GM12864 (cell line): ENCODE results near the gene LLGL2.
"Not testable (repeated sequence)": the region's sequence is repeated elsewhere in the genome, so short reads cannot be mapped to it uniquely, and the experiment has no call there.

Experiments used
- DNase-seq: peaks from one replicate; pipeline ENCODE4 v3.0.0-alpha.2; 2011; ENCODE audit warnings: low read depth
- H3K4me3 ChIP-seq: 2 replicates; pipeline ENCODE4 v1.5.1; 2011; ENCODE audit warnings: mild to moderate bottlenecking, low read depth, low read length, control low read depth
- TF ChIP-seq, protein P1 (sequence below): IDR thresholded peaks from 2 replicates; pipeline ENCODE4 v1.5.1; 2011; ENCODE audit warnings: low read depth, mild to moderate bottlenecking, moderate library complexity, low read length, control low read depth, inconsistent platforms; ENCODE audit errors: missing control alignments

LLGL2 gene

DNA sequence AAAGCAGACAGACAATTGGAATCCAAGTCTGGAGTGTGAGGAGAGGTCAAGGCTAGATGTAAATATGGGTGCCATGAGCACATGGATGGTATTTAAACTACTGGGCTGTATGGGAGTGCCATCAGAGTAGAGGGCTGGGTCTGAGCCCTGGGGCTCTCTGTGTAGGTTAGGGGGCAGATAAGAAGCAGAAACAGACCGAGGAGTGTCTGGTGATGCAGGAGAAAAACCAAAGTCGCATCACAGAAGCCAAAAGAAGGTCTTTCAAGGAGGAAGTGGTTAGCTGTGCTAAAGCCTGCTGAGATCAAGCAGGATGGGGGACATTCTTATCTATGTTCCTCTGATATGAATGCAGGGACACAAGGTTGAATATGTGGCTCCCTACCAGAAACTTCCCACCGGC is 7.3 kb upstream of the LLGL2 start:
- peak; percentile 44 for DNase-seq
- no peak overlapping the region for H3K4me3 ChIP-seq
- TF ChIP-seq, protein P1, sequence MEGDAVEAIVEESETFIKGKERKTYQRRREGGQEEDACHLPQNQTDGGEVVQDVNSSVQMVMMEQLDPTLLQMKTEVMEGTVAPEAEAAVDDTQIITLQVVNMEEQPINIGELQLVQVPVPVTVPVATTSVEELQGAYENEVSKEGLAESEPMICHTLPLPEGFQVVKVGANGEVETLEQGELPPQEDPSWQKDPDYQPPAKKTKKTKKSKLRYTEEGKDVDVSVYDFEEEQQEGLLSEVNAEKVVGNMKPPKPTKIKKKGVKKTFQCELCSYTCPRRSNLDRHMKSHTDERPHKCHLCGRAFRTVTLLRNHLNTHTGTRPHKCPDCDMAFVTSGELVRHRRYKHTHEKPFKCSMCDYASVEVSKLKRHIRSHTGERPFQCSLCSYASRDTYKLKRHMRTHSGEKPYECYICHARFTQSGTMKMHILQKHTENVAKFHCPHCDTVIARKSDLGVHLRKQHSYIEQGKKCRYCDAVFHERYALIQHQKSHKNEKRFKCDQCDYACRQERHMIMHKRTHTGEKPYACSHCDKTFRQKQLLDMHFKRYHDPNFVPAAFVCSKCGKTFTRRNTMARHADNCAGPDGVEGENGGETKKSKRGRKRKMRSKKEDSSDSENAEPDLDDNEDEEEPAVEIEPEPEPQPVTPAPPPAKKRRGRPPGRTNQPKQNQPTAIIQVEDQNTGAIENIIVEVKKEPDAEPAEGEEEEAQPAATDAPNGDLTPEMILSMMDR, result no peak

DNA sequence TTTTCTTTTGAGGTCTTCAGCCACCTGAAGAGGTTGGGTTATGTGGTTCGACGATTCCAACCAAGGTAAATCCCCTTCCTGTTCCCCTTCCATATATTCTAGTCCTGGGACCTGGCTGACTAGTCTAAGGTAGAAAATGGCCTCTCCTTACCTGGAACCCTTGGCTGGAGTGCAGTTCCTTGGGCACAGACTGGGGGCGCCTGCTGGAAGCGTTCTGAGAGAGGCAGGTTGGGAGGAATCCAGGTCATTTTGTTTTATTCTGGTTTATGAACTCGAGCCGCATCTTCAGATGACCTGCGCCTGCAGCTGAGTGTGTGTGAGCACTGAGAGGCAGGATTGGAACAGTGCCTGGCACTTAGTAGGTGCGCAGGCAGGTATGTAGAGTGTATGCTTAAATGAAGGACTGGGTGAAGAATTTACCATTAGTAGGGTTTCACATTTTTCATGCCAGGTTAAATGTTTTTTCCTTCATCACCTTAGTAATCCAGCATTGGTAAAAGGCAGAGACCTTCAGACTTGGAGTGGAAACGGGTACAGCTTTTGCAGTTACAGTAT is 6.4 kb upstream of the LLGL2 start:
- H3K4me3 ChIP-seq, result no peak overlapping the region
- DNase-seq, result no peak

DNA sequence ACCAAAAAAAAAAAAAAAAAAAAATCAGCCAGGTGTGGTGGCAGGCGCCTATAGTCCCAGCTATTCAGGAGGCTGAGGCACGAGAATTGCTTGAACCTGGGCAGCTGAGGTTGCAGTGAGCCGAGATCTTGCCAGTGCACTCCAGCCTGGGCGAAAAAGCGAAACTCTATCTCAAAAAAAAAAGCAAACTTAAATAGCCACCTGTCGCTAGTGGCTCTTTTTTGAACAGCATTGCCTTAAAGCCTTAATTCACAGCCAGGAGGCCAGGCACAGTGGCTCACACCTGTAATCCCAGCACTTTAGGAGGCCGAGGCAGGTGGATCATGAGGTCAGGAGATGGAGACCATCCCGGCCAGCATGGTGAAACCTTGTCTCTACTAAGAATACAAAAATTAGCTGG is 5.1 kb upstream of the LLGL2 start:
- H3K4me3 ChIP-seq, DNase-seq: not testable (repeated sequence)

More for the DNA sequence above, 6.4 kb upstream of the LLGL2 start:
- TF ChIP-seq, protein P1, result no peak

DNA sequence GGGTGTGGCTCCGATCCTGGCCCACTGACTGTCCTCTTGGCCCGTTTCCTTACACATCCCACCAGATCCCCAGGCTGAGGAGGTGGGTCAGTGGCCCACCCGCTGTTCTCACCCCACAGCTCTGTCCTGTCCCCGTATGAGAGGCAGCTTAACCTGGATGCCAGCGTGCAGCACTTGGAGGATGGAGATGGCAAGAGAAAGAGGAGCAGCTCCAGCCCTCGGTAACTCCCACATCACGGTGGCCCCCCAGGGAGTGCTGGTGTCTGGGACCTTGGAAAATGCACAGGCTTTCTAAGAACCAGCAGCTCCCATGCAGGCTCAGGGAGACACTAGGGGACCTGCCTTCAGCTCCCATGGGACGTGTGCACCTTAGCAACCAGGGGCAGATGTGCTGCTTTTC is 4.2 kb upstream of the LLGL2 start:
- DNase-seq, result no peak
- TF ChIP-seq, protein P1, result no peak
- no peak overlapping the region for H3K4me3 ChIP-seq

DNA sequence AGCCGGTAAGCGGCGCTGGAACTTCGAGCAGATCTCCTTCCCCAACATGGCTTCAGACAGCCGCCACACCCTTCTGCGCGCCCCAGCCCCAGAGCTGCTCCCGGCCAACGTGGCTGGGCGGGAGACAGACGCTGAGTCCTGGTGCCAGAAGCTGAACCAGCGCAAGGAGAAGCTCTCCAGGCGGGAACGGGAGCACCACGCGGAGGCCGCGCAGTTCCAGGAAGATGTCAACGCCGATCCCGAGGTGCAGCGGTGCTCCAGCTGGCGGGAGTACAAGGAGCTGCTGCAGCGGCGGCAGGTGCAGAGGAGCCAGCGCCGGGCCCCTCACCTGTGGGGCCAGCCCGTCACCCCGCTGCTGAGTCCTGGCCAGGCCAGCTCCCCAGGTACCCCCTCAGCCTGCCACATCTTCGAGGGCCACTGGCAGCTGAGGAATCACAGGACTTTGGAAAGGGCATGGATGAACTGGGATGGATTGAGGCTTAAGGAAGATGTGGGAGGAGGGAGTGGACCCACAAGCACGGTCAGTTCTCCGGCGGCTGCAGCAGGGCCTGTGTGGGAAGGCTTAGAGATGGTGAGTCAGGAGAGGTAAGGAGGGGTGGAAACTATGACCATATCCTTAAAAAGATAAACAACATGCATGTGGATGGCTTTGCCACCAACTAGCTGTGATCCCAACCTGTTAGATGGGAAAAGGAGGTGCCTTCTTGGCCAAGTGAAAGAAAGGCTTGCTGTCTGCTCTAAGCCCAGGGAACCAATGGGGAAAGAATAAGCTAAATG is 3.4 kb upstream of the LLGL2 start:
- H3K4me3 ChIP-seq, result no peak overlapping the region
- TF ChIP-seq, protein P1, result no peak
- no peak for DNase-seq

DNA sequence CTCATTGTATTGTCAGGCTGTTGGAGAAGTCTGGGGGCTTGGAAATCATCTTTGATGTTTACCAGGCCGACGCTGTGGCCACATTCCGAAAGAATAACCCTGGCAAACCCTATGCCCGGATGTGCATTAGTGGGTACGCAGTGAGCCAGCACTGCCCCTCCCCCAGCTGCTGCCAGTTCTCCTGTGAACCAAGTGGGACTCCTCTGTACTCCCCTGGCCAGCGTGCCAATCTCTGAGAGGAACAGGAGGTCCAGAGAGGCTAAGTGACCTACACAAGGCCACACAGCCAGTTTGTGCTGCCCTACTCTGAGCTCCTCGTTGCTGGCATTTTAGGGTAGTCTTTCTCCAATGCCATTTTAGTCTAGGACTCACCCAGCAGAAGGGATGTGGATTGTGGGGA is 1.9 kb upstream of the LLGL2 start:
- TF ChIP-seq, protein P1, result no peak
- H3K4me3 ChIP-seq, result no peak overlapping the region
- DNase-seq, result no peak

DNA sequence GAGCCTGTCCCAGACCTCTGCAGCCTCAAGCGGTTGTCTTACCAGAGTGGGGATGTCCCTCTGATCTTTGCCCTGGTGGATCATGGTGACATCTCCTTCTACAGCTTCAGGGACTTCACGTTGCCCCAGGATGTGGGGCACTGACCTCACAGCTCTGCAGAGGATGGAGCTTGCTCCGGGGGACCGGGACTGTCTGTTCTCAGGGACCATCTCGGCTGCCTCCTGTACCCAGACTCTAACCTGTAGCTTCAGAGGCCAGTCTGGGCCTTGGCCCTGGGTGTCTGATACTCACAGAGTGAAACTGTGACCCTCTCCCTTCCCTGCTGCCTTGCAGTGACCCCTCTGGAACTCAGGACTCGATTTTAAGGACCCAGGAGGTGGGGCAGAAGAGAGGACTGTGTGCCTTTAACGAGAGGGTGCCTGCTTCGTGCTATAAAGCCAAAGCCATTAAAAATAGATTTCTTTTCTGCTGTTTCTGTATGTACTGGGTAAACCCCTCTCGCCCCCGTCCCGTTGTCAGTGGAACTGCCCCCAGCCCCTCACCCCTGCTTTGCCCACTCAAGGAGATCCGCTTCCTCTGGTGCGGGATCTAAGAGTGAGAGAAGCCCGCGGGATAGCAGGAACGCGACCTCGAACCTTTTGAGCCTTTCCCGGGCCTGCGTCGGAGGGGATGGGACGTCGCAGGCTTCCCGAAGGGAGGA is 1.1 kb upstream of the LLGL2 start:
- DNase-seq, result no peak
- H3K4me3 ChIP-seq, result peak overlapping the region; percentile 50
- TF ChIP-seq, protein P1, result no peak
